LNCAP (cell line): ENCODE data around the gene INA.
"Not testable (repeated sequence)": the region's sequence is repeated elsewhere in the genome, so short reads cannot be mapped to it uniquely, and the experiment has no call there.

Source experiments
- CTCF ChIP-seq: fragments of 450-650 bp; IDR thresholded peaks from 2 replicates; pipeline ENCODE4 v1.5.1; 2017; ENCODE audit warnings: mild to moderate bottlenecking

The INA gene

GRCh38 chr10:103241262-103242011 is 35.5 kb upstream of the INA start:
- no peak for TF ChIP-seq CTCF

GRCh38 chr10:103244666-103245271 is 32.2 kb upstream of the INA start:
- peak; percentile 88 for TF ChIP-seq CTCF

- not testable (repeated sequence) for TF ChIP-seq CTCF
Measured at GRCh38 chr10:103245587-103245986, 31.4 kb upstream of the INA start, which contains the start of gene RPEL1. TSS of gene RPEL1 (plus strand) at chr10:103245887. CDS start at chr10:103245997, 110 bp downstream.

- TF ChIP-seq CTCF, result no peak
Measured at GRCh38 chr10:103246324-103246723, 30.6 kb upstream of the INA start.

- no peak for TF ChIP-seq CTCF
Measured at GRCh38 chr10:103254113-103254512, 22.8 kb upstream of the INA start.

- no peak for TF ChIP-seq CTCF
Measured at GRCh38 chr10:103254538-103255325, 22.2 kb upstream of the INA start.

GRCh38 chr10:103256613-103257012 is 20.3 kb upstream of the INA start:
- no peak for TF ChIP-seq CTCF
